DMS53 (cell line): ENCODE results near the gene NPS.

ENCODE experiments used
- DNase-seq: peaks from one replicate; lab custom pipeline; 2025; lab: John Stamatoyannopoulos, UW

The NPS gene

GRCh38 chr10:127561647-127562046, 12.5 kb downstream of the NPS start:
- no peak for DNase-seq

DNA sequence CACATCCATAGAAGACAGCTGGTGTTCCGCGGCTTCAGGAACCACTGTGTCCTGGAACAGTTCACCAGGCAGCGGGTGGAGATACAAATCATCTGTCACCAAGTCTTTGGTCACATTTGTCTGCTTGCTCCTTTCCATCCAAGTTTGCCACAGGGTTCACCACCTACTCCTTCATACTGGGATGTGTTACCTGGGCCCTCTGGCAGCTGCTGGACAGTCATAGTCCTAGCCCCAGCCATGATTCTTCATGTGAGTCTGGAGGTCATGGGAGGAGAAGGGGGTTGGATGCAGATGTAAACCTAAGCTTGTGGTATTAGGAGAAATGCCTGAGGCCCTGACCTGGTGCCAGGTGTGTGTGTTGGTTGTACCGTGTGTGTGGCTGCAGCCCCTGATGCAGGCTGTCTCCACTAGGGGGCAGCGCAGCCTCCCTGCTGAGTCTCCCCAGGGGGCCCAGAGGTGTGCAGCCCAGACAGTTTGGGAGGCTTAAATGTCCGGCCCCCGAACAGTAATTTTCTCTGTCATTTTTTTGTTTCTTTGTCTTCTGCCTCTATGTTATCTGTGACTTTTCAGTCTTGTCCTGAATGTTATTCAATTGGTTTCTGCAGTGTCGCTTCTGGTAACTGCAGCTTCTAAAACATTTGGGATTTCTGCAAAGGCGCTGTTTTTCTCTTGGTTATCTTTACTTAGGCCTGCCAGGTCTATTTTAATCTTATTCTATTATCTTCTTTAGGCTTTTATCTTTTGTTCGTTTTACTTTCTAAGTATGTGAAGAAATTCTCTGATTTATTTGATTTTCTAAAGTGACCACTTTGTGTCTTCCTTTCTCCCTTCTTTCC, 14.8 kb downstream of the NPS start:
- peak; percentile 23 for DNase-seq

- no peak for DNase-seq
These were observed 15.5 kb downstream of the NPS start for GRCh38 chr10:127564644-127565043.

DNA sequence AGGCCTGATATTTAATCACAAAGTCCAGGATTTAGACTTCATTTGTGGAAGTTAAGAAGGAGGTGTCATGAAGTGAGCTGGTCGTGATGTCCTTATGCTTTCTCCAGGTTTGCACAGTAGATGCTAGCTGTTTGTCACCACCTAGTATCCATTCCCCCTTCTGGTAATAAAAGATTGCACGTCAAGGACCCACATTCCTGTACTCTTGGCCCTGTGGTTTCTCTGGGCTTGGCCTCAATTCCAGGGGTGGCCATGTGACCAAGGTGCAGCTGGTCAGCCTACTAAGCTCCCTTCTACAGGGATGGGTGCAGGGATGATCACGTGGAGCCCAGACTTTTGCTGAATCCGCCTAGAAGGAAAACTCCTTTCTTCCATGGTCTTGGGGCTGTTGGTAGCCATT, 16.5 kb downstream of the NPS start:
- DNase-seq = no peak

DNA sequence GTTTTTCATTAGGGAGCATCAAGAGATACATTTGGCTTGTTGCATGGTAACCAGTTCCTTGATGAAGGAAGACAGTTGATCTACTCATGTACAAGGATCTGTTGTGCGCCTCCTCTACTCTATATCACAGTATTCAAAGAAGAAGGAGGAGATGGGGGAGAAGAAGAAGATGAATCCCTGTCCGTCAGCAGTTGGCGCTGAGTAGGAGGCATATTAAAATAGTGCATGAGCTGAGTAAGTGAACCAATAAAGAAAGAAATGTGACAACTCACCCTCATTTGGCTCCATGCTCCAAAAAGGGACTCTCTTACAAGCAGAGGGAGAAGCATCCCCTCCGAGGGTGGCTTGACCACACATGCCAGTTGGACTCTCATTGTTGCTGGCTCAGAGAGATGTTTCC, 20.1 kb downstream of the NPS start:
- no peak for DNase-seq

GRCh38 chr10:127570036-127570435, 20.9 kb downstream of the NPS start:
- DNase-seq = no peak

GRCh38 chr10:127571386-127571785, 22.3 kb downstream of the NPS start:
- DNase-seq = no peak

- DNase-seq = no peak
These were observed 26.9 kb downstream of the NPS start for GRCh38 chr10:127576051-127576450.

DNA sequence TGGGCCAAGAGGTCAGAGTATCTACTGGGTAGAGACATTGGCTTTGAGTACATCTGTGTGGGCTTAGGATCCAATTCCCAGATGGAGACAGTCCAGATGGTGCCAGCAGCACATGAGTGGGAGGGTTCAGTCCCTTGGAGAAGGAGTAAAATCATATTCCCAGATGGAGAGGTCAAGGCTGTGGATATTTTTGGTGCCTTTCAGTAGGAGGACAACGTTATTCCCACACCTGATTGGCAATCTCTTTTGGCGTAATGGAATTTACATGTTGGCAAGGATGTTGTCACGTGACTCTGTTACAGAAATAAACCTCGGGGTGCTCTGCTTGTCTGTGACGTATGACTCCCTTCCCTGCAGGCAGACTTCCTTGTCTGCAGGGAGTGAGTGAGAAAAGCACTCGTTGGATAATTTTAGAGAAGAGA, 27.6 kb downstream of the NPS start:
- no peak for DNase-seq

DNA sequence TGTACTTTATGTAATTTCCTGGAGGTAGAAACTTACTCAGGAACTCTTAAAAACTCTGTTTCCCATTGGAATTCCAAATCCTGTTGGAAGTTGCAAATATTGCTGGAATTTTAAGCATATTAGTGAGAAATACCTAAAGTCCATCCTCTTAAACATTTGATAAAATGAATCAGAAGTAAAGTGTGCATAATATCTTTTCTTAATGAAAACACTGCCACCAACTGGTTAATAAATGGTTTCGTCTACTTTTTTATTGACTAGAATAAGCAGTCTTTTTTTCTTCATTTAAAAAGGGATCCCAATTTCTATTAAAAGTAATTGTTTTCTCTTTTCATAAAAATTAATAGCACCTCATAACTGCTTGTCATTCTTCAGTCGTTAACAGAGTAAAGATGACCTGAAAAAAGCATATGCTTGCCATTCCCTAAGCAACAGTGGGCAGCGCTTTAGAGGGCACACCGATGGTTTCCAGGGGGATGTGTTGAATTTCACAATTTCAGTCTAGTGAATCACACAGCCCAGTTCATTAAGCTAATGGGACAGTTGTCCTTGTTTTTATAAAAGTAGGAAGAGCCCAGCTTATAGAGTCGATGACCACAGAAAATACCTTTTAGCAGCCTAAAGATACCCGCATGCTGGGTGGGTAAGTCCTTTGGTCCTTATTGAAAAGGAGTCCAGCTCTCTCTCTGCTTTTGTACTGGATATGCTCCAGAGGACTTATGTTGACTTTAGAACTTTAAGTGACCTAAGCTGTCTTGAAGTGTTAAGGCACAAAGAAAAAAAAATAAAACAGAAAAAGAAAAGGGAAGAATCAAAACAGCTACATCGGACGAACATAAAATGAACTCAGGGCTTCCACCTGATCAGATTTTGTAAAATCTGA, 28.5 kb downstream of the NPS start:
- peak; percentile 25 for DNase-seq

DNA sequence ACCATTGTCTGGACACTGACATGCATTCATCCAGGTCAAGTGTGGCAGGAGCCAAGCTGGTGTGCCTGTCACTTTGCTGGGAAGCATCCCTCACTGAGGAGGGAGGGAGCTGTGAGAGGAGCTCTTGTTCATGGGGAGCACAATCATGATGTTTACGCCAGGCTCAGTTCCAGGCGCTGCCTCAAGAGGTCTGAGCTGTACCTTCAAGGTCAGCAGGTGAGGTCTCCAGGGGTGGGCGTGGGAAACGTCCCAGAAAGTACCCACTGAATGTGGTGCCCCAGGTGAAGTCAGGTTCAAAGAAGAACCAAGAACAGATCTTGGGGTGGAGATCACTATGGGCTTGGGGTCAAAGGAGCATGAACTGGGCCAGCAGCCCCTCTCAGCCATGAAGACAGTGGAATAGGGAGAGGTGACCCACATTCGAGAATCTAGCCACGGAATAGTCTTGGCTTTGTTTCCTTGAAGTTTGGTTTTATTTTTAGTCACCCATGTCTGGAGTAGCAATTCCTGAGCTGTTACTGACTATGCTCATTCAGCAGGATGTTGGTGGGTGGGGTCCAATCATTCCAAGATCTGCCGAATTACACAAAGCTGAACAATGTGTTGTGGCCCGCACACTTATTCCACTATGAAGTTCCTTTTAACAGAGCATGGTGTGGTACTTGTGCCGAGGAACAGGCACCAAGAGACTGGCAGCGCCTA, 29.3 kb downstream of the NPS start:
- DNase-seq = no peak

DNA sequence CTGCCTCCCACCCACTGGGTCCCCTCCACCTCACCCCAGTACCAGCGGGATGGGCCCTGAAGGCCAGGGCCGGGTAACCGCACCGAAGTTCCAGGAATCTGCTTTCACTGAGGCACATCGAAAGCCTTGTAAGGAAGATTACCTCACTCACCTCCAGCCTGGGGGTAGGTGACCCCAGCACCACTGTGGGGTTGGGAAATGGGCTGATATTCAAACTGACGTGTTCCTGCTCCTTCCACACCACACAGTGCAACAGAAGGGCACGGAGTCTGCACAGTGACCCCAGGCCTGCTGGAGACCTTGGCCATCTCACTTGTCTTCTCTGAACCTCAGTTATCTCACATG, 29.8 kb downstream of the NPS start:
- no peak for DNase-seq

DNA sequence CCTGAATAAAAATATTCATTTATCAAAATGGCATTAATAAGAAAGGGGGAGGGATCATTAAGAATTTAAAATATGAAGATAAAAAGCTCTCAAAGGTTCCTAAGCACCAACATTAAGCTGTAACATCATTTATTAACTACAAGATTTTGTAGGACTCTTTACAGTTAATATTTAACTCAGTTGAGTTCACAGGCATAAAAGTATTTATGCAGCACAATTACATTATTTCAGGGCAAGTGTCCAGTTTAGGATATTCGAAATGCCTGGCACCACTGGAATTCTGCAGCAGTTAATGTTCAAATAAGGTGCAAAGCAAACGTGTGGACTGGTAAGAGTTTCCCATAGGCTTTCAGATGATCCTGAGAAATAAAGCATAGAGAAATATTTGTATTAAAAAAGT, 30.5 kb downstream of the NPS start:
- DNase-seq = no peak

DNA sequence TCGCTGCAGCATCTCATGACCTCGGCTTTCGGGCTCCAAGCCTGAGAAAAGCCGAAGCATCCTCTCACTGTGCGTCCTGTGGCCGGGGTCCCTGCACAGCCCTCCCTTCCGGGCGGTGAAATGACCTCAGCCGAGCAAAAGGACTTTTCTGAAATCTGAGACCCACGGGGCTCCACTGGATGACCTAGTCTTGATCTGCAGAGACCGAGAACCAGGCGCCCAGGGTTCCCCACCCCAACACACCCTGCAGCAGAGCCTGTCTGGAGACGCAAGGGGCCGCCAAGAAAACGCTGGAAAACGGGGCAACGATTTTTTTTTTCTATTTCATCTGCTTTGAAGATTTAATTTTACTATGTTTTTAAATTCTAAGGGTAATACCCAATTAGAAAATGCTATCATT, 31.7 kb downstream of the NPS start:
- no peak for DNase-seq

GRCh38 chr10:127585519-127586023, 36.5 kb downstream of the NPS start:
- DNase-seq = no peak

DNA sequence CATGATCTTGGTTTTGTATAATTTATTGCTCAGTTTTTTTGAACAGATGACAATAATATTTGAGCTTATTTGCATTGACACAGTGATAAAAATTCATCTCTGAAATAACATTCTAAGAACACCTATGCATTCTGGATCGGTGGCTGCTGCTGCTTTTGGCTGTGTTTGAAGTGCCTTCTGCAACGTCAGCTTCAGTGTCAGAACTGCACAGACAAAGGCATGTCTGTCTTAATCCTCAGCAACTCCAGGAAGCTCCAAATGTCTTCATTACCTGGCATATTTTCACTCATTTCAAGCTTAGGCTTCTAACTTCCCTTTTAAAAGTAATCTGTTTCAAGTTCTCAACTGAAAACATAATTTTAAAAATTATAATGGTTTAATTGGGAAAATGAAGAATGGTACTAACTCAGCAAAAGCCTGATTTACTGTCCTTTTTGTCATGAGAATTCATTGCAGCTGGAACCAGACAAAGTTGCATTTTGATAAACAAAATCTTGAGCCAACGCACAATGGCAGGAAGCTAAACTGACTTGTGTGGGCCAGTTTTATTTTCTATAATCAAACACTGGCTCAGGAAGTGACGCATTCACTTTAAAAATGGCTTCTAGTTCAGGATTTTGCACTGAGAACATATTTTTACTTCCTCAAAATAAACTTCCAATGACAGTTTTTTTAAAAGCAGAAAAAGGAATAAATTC, 38.7 kb downstream of the NPS start:
- no peak for DNase-seq

GRCh38 chr10:127592586-127592985, 43.5 kb downstream of the NPS start:
- DNase-seq = no peak

- DNase-seq = no peak
These were observed 51.4 kb downstream of the NPS start for GRCh38 chr10:127600479-127600878.
